DMS153 treated with DMSO at 0.1 percent for 48 hours (cell line): Measurements from ENCODE around the gene NUMBL.
"Not testable (repeated sequence)": the region's sequence is repeated elsewhere in the genome, so short reads cannot be mapped to it uniquely, and the experiment has no call there.

Source experiments
- DNase-seq: peaks from one replicate; lab custom pipeline; 2025; ENCODE audit not compliant: unreplicated experiment; lab: John Stamatoyannopoulos, UW

NUMBL gene

GRCh38 chr19:40667602-40668001 is 22.8 kb downstream of the NUMBL start:
- DNase-seq = no peak

GRCh38 chr19:40666803-40667438 is 23.5 kb downstream of the NUMBL start:
- no peak for DNase-seq

DNA sequence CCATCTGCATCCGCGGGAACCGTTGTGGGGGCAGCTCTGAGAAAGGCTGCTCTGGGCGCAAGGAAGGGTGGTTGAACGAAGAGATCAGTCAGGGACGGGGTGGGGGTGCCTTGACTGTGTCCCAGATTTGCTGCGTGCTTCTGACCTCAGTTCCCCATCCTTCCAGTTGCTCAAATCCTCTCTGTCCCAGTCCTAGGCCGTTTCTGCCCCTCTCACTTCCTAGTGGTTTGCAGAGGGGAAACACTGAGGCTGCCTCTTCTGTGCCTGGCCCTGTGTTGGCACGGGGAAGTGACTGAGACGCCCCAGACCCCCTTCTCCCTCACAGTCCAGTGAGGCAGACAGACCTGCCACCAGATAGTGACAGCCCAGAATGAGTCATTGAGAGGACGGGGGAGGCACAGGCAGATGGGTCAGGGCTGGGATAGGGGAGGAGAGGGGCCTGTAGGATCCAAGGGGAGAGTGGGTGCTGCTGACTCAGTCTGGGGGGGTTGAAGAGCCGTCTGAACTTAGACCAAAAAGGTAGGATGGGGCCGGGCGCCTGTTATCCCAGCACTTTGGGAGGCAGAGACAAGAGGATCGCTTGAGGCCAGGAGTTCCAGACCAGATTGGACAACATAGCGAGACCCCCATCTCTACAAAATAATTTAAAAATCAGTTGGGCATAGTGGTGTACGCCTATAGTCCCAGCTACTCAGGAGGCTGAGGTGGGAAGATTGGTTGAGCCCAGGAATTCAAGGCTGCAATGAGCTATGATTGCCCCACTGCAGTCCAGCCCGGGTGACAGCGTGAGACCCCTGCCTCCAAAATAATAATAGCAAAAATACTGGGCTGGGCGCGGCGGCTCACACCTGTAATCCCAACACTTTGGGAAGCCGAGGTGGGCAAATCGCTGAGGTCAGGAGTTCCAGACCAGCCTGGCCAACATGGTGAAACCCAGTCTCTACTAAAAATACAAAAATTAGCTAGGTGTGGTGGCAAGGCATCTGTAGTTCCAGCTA is 26.5 kb downstream of the NUMBL start:
- no peak for DNase-seq

- DNase-seq = peak; percentile 63
These were observed 27.3 kb downstream of the NUMBL start for GRCh38 chr19:40662925-40663694.

DNA sequence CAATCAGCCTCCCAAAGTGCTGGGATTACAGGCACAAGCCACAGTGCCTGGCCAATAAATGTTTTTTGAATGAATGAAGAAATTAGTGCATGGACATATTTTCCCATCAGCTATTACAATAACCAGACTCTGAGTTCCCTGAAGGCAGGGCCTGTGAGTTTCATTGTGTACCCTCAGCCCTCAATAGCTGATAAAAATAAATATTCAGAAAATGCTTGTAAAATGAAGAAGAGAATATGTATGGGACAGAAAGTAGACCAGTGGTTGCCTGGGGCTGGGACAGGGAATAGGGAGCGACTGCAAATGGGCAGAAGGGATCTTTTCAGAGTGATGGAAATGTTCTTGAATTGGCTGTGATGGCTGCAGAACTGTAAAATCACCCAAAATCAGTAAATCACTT is 28.8 kb downstream of the NUMBL start:
- no peak for DNase-seq

- no peak for DNase-seq
These were observed 30.9 kb downstream of the NUMBL start for GRCh38 chr19:40659566-40659965.

DNA sequence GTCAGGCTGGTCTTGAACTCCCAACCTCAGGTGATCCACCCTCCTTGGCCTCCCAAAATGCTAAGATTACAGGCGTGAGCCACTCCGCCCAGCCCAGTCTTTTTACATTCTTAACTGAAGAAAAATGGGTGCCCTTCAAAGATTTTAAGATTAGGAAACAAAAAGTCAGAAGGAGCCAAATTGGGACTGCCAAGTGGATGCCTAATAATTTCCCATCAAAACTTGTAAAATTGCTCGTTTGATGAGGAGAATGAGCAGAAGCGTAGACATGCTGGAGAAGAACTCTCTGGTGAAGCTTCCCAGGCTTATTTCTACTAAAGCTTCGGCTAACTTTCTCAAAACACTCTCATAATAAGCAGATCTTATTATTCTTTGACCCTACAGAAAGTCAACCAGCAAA is 31.3 kb downstream of the NUMBL start:
- no peak for DNase-seq

GRCh38 chr19:40658031-40658430 is 32.4 kb downstream of the NUMBL start:
- no peak for DNase-seq

DNA sequence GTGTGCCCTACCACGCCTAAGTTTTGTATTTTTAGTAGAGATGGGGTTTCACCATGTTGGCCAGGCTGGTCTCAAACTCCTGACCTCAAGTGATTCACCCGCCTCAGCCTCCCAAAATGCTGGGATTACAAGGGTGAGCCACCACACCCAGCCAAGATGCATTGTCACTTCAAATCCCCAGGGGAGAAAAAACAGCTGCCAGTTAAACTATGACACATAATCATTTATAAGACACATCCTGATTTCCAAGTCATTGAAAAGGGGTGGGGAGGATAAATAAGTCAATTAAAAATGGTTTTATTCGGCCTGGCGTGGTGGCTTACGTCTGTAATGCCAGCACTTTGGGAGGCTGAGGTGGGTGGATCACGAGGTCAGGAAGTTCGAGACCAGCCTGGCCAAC is 34.8 kb downstream of the NUMBL start:
- DNase-seq = not testable (repeated sequence)

DNA sequence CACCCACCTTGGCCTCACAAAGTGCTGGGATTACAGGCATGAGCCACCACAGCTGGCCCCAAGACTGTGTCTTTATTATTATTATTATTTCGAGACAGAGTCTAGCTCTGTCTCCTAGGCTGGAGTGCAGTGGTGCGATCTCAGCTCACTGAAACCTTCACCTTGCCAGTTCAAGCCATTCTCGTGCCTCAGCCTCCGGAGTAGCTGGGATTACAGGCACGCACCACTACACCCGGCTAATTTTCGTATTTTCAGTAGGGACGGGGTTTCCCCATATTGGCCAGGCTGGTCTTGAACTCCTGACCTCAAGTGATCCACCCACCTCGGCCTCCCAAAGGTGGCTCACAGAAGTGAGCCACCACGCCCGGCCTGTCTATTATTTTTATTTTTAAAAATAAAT is 38.1 kb downstream of the NUMBL start:
- not testable (repeated sequence) for DNase-seq

DNA sequence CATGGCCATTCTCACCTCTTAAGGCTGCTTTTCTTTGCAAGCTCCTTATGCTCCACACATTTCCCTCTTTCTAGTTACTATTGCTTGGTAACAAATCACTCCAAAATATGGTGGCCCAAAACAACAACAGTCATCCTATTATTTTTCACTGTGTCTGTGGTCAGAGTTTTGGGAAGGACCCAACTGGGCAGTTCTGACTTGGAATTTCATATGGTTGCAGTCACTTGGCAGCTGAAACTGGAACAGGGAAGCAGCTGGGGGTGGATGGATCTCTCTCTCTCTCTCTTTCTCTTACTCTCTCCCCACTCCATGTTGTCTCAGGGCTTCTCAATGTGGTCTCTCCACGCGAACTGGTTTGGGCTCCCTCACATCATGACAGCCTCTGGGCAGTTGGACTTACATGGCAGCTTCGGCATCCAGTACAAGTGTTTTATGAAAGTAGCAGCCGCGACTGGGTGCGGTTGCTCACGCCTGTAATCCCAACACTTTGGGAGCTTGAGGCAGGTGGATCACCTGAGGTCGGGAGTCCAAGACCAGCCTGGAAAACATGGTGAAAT is 39.6 kb downstream of the NUMBL start:
- no peak for DNase-seq

DNA sequence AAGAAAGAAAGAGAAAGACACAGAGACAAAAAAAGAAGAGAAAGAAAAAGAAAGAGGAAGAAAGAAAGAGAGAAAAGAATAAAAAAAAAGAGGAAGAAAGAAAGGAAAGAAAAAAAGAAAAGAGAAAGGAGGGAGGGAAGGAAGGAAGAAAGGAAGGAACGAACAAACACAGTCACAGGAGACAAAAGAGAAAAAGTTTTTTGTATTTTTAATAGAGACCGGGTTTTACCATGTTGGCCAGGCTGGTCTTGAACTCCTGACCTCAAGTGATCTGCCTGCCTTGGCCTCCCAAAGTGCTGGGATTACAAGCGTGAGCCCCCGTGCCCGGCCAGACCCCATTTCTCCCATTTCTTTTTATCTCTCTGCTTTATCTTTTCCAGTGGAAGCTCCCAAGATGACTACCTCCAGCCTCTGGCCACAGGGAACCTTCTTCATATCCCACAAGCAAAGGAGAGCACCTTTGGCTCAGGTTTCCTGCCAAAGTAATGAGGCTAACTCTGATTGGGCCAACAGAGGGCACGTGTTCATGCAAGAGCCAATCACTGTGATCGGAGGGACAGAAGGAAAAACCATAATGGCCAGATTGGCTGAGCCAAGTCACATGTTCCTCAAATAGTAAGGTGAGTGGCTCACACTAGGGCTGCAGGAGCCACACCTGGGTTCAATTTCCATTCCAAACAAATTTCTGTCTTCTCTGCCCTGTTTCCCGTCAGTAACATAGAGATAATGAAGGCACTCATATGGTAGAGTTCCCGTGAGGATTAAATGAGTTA is 40.4 kb downstream of the NUMBL start:
- DNase-seq = not testable (repeated sequence)

DNA sequence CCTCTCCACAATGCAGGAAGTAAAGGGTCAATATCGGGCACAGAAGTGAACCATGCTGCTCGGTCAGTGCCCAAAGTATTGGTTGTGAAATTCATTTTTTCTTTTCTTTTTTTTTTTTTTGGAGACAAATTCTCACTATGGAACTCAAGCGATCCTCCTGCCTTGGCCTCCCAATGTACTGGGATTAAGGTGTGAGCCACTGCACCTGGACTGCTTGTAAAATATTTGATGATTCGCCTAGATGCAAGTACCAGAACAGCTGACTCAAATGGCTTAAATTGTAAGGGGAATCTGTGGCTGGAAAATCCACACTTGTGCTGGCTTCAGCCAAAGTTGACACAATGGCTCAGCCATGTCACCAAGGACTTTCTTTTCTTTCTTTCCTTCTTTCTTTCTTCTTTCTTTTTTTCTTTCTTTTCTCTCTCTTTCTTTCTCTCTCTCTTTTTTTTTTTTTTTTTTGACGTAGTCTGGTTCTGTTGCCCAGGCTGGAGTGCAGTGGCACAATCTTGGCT is 43.7 kb downstream of the NUMBL start:
- no peak for DNase-seq

DNA sequence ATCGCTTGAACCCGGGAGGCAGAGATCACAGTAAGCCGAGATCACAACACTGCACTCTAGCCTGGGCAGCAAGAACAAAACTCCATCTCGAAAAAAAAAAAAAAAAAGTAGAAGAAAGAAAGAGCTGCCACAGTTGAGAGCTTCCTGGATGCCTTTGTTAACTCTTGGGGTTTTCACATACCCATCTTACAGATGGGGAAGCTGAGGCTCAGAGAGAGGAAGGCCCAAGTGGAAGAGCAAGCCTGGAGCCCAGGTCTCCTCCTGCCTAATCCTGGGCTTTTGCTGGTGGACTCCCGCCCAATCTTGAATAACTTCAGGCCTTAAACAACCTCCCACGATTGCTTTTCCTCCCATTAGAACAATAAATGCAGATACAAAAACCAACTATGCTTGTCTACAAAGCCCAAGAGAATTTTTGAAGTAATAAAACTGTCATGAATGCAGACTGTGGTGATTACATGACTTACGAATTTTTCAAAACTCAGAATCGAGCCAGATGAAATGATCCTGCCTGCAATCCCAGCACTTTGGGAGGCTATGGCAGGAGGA is 47.6 kb downstream of the NUMBL start:
- DNase-seq = no peak

DNA sequence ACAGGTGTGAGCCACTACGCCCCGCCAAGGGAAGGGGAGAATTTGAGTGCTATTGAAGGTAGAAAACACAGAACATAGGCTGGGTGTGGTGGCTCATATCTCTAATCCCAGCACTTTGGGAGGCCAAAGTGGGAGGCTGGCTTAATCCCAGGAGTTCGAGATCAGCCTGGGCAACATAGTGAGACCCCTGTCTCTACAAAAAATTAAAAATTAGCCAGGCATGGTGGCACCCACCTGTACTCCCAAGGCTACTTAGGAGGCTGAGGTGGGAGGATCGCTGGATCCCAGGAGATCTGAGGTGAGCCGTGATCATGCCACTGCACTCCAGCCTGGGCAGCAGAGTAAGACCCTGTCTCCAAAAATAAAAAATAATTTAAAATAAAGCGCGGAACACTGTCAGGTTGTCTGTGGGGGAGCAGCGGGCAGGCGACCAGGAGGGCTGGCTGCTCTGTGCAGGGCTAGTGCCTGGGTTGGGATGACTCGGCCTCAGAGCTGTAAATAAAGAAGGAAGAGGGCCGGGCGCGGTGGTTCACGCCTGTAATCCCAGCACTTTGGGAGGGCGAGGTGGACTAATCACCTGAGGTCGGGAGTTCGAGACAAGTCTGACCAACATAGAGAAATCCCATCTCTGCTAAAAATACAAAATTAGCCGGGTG is 48.3 kb downstream of the NUMBL start:
- no peak for DNase-seq

- no peak for DNase-seq
These were observed 49.2 kb downstream of the NUMBL start for GRCh38 chr19:40641281-40641680.

- no peak for DNase-seq
These were observed 49.7 kb downstream of the NUMBL start for GRCh38 chr19:40640744-40641143.

- no peak for DNase-seq
These were observed 50.8 kb downstream of the NUMBL start for GRCh38 chr19:40639638-40639982.

GRCh38 chr19:40638327-40638726 is 52.1 kb downstream of the NUMBL start:
- no peak for DNase-seq

- no peak for DNase-seq
These were observed 57.2 kb downstream of the NUMBL start for GRCh38 chr19:40633207-40633606.
